Duodenal mucosa (tissue), 2 donors: ENCODE measurements around the gene SESN1.

Source experiments
- H3K27ac ChIP-seq: one replicate; pipeline ENCODE4 v1.7.0; 2013; ENCODE audit warnings: low read depth, low read length
- H3K27me3 ChIP-seq, 2 donors: one replicate each; pipeline ENCODE4 v1.7.0; 2013; ENCODE audit warnings: low read length in 2 of 2, control low read depth in 1 of 2; ENCODE audit not compliant: insufficient read depth in 2 of 2, control insufficient read depth in 1 of 2
- H3K36me3 ChIP-seq, 2 donors: one replicate each; pipeline ENCODE4 v1.7.0; 2013; ENCODE audit warnings: low read length in 2 of 2, control low read depth in 1 of 2; ENCODE audit not compliant: insufficient read depth in 2 of 2, control insufficient read depth in 1 of 2
- H3K4me1 ChIP-seq, 2 donors: one replicate each; pipeline ENCODE4 v1.7.0; 2013; ENCODE audit warnings: low read length in 2 of 2, control low read depth in 1 of 2; ENCODE audit not compliant: insufficient read depth in 2 of 2, control insufficient read depth in 1 of 2
- H3K4me3 ChIP-seq, 2 donors: one replicate each; pipeline ENCODE4 v1.7.0; 2013; ENCODE audit warnings: low read length in 2 of 2, low read depth in 1 of 2
- H3K9ac ChIP-seq, 2 donors: one replicate each; pipeline ENCODE4 v1.7.0; 2013; ENCODE audit warnings: low read length in 2 of 2, low read depth in 1 of 2
- H3K9me3 ChIP-seq, 2 donors: one replicate each; pipeline ENCODE4 v1.7.0; 2013; ENCODE audit warnings: low read length in 2 of 2, control low read depth in 1 of 2; ENCODE audit not compliant: control insufficient read depth in 1 of 2

SESN1 gene

DNA sequence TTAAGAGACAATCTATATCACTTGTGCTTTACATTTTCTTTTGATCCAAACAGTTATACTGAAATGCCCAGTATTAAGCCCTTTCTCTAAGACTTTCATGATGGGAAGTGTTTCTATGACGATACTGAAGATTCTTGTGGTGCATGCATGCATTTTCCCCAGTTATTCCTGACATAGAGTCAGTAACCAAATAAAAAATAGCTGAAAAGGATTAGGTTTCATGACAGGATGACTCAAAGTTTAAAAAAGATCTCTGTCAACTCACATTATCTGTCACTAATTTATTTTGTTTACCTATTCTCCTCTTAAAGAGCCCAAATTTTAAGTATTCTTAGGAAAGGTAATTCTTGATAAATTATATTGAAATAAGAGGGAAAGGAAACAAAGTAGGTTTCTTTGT lies 98.4 kb downstream of the SESN1 start:
- H3K4me1 ChIP-seq: peaks cover 3 to 6% of the 10 kb centered on the region in 2 donors
- H3K36me3 ChIP-seq: peaks cover 28 to 39% of the 10 kb centered on the region in 2 donors
- H3K9me3 ChIP-seq: no peaks in the 10 kb centered on the region
- H3K4me3 ChIP-seq: no peak overlapping the region
- H3K9ac ChIP-seq: no peak overlapping the region
- no peak overlapping the region for H3K27ac ChIP-seq
- H3K27me3 ChIP-seq: no peaks in the 10 kb centered on the region

GRCh38 chr6:108995296-108995695 lies 99.3 kb downstream of the SESN1 start:
- H3K27me3 ChIP-seq: no peaks in the 10 kb centered on the region
- peaks cover 33 to 47% of the 10 kb centered on the region in 2 donors for H3K36me3 ChIP-seq
- H3K9me3 ChIP-seq: no peaks in the 10 kb centered on the region
- H3K4me1 ChIP-seq: peaks cover 2 to 7% of the 10 kb centered on the region in 2 donors
- no peak overlapping the region for H3K9ac ChIP-seq
- H3K27ac ChIP-seq: no peak overlapping the region
- H3K4me3 ChIP-seq: no peak overlapping the region

- H3K27ac ChIP-seq: no peak overlapping the region
- H3K9ac ChIP-seq: no peak overlapping the region
- H3K9me3 ChIP-seq: no peaks in the 10 kb centered on the region
- H3K36me3 ChIP-seq: peaks cover 33 to 53% of the 10 kb centered on the region in 2 donors
- H3K4me1 ChIP-seq: peaks cover 11 to 13% of the 10 kb centered on the region in 2 donors
- H3K4me3 ChIP-seq: no peak overlapping the region
- H3K27me3 ChIP-seq: no peaks in the 10 kb centered on the region
Measured at GRCh38 chr6:108993876-108994275, 100.8 kb downstream of the SESN1 start.

DNA sequence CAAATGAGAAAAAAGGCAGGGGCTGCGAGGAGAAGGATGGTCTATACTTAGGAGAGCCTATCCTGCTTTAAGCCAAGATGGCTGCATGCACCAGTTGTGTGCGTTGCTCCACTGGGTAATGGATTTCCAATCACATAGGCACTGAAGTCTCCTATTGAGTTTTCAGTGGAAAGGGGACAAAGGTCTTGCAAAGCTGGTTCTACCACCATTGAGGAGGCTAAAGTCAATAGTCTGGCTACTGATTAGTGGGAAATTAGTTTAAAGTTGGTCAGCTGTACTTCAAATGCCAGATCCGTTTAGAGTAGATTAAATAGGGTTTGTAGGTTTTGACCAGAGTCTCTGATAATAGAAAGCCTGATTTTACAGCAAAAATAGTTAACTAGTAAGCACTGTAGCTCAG lies 104.9 kb downstream of the SESN1 start:
- peaks cover 11 to 13% of the 10 kb centered on the region in 2 donors for H3K4me1 ChIP-seq
- no peak overlapping the region for H3K9ac ChIP-seq
- H3K27ac ChIP-seq: no peak overlapping the region
- H3K36me3 ChIP-seq: peaks cover 28 to 67% of the 10 kb centered on the region in 2 donors
- H3K9me3 ChIP-seq: no peaks in the 10 kb centered on the region
- peak overlapping the region in 1 of 2 donors; percentile 7 for H3K4me3 ChIP-seq
- no peaks in the 10 kb centered on the region for H3K27me3 ChIP-seq

- H3K27me3 ChIP-seq: no peaks in the 10 kb centered on the region
- peaks cover 11 to 13% of the 10 kb centered on the region in 2 donors for H3K4me1 ChIP-seq
- H3K27ac ChIP-seq: no peak overlapping the region
- H3K9ac ChIP-seq: no peak overlapping the region
- H3K9me3 ChIP-seq: no peaks in the 10 kb centered on the region
- no peak overlapping the region for H3K4me3 ChIP-seq
- H3K36me3 ChIP-seq: peaks cover 28 to 63% of the 10 kb centered on the region in 2 donors
Measured at GRCh38 chr6:108988765-108989164, 105.9 kb downstream of the SESN1 start.

- H3K9me3 ChIP-seq: no peaks in the 10 kb centered on the region
- H3K4me3 ChIP-seq: no peak overlapping the region
- peaks cover 28 to 59% of the 10 kb centered on the region in 2 donors for H3K36me3 ChIP-seq
- no peak overlapping the region for H3K27ac ChIP-seq
- no peaks in the 10 kb centered on the region for H3K27me3 ChIP-seq
- H3K9ac ChIP-seq: no peak overlapping the region
- peaks cover 11 to 13% of the 10 kb centered on the region in 2 donors for H3K4me1 ChIP-seq
Measured at GRCh38 chr6:108988296-108988695, 106.3 kb downstream of the SESN1 start.

DNA sequence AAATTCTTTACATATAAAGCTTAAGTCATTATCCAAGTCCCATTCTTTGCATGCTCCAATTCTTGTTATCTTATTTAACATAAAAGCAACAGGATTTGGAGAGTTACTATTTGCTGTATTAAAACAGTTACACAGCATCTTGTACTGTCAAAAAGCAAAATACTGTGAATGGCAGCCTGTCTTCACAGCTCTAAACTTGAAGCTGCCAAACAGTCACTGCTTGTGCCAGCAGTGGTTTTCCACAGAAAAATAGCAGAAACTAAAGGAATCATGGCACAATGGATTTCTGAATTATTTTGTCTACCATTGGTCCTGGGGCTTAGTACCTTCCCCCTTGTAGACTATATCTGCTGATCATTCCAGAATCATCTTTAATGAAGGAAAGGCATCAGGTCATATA lies 107.5 kb downstream of the SESN1 start:
- peaks cover 11 to 13% of the 10 kb centered on the region in 2 donors for H3K4me1 ChIP-seq
- no peaks in the 10 kb centered on the region for H3K27me3 ChIP-seq
- no peak overlapping the region for H3K27ac ChIP-seq
- H3K9ac ChIP-seq: no peak overlapping the region
- no peaks in the 10 kb centered on the region for H3K9me3 ChIP-seq
- H3K36me3 ChIP-seq: peaks cover 20 to 49% of the 10 kb centered on the region in 2 donors
- H3K4me3 ChIP-seq: no peak overlapping the region

DNA sequence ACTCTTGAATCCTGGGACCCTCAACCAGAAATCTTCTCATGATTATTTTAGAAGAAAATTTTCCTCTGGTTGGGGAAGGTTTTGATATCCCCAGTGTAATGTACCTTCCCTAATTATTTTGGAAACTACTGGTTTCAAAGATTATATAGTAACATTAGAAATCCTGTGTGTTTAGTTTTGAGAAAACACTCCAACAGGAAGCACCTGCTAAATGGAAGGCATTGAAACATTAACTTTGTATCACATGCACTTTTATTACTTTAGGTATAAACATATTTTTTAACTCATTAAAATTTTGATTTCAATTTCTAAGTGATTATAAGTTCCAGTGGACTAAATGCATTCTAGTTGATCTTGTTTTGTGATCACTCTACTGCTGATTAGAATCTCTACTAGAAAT lies 109.3 kb downstream of the SESN1 start:
- no peaks in the 10 kb centered on the region for H3K27me3 ChIP-seq
- H3K36me3 ChIP-seq: peaks cover 15 to 37% of the 10 kb centered on the region in 2 donors
- no peak overlapping the region for H3K9ac ChIP-seq
- no peak overlapping the region for H3K4me3 ChIP-seq
- H3K4me1 ChIP-seq: peaks cover 8 to 9% of the 10 kb centered on the region in 2 donors
- H3K27ac ChIP-seq: no peak overlapping the region
- no peaks in the 10 kb centered on the region for H3K9me3 ChIP-seq

DNA sequence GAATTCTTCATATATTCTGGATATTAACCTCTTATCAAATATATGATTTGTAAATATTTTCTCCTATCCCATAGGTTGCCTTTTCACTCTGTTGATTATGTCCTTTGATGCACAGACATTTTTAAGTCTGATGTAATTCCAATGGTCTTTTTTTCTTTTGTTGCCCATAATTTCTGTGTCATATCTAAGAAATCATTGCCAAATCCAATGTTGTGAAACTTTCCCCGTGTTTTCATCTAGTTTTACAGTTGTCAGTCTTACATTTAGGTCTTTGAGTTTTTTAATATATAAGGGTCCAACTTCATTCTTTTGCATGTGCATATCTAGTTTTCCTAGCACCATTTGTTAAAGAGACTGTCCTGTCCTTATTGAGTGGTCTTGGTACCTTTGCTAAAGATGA lies 111.5 kb downstream of the SESN1 start:
- no peaks in the 10 kb centered on the region for H3K27me3 ChIP-seq
- H3K4me3 ChIP-seq: no peak overlapping the region
- H3K27ac ChIP-seq: no peak overlapping the region
- no peaks in the 10 kb centered on the region for H3K9me3 ChIP-seq
- no peaks in the 10 kb centered on the region for H3K4me1 ChIP-seq
- peaks cover 10 to 19% of the 10 kb centered on the region in 2 donors for H3K36me3 ChIP-seq
- no peak overlapping the region for H3K9ac ChIP-seq

- Histone ChIP-seq H3K9ac (no peak overlapping the region), H3K4me3 (no peak overlapping the region), H3K27me3 (no peaks in the 10 kb centered on the region), H3K9me3 (no peaks in the 10 kb centered on the region), H3K27ac (no peak overlapping the region), H3K4me1 (no peaks in the 10 kb centered on the region), H3K36me3 (peaks cover 8 to 12% of the 10 kb centered on the region in 2 donors)
Measured at GRCh38 chr6:108982154-108983113, 112.2 kb downstream of the SESN1 start.
